ENCODE results near the gene PLAAT2. TPM values are rescaled to one million over a fixed set of nuclear protein-coding genes. Genes with fewer than 3 reads are reported as not detected.
A peak's percentile ranks its signal among the peaks of the same experiment; 100 is the strongest.

Gene PLAAT2
- total and polyA plus RNA-seq, 9 of the 15 experiments (the other 6 are each of a cell fraction or from before 2014, with no cell fraction given) = not detected

DNA sequence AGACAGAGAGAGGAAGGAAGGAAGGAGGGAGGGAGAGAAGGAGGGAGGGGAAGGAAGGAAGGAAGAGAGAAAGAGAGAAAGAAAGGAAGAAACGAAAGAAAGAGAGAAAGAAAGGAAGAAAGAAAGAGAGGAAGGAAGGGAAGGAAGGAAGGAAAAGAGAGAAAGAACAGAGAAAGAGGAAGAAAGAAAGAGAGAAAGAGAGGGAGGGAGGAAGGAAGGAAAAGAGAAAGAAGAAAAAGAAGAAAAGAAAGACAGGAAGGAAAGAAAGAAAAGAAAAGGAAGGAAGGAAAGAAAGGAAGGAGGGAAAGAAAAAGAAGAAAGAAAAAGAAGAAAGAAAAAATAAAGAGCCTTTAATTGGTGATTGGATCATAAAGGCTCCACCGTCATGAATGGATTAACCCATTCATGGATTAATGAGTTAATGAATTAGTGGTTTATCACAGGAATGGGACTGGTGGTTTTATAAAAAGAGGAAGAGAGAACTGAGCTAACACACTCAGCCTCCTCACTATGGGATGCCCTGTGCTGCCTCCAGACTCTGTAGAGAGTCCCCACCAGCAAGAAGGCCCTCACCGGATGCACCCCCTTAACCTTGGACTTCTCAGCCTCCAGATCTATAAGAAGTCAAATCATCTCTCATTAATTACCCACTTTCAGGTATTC is 9.0 kb upstream of the PLAAT2 start:
- Histone ChIP-seq H3K4me2 (ENCODE audit: insufficient read depth, low read length) (no peak overlapping the region), H3K27ac (ENCODE audit: extremely low read depth, low read depth, low read length) (no peak overlapping the region), H3K27me3 (ENCODE audit: control insufficient read depth in 2 of 2, insufficient read depth in 2 of 2, low read length in 2 of 2) (no peaks in the 10 kb centered on the region), H3K9me3 (replicated peaks; ENCODE audit: control insufficient read depth, insufficient read depth, low read depth, low read length) (peaks cover 3% of the 10 kb centered on the region; the same call in 1 of the 2 replicates), H3K4me3 (no peak overlapping the region), H3K79me2 (ENCODE audit: control insufficient read depth, insufficient read depth, low read length) (no peaks in the 10 kb centered on the region), H3K9me1 (ENCODE audit: control insufficient read depth, insufficient read depth, low read length) (no peaks in the 10 kb centered on the region), H4K20me1 (replicated peaks; ENCODE audit: control insufficient read depth, insufficient read depth, low read length) (no peaks in the 10 kb centered on the region), H3K9ac (ENCODE audit: insufficient read depth in 1 of 2, low read depth in 2 of 2, low read length in 2 of 2) (no peak overlapping the region), H3K36me3 (ENCODE audit: control insufficient read depth, insufficient read depth, low read length) (no peaks in the 10 kb centered on the region), H3K4me1 (replicated peaks in 1 of 2; ENCODE audit: control insufficient read depth in 2 of 2, insufficient read depth in 2 of 2, low read length in 2 of 2) (peaks cover 11 to 31% of the 10 kb centered on the region in 2 experiments), H2AFZ (ENCODE audit: low read depth, low read length) (no peak overlapping the region)
- ATAC-seq (no peak), DNase-seq (ENCODE audit: extremely low read depth in 1 of 4, low spot score in 3 of 4) (no peak), FAIRE-seq (no peak)
- no TSS peak for BruUV-seq (replicated peaks)
- ChIA-PET CTCF (ENCODE audit: low intra/inter-chr PET ratio) (interaction anchor here (0.6 kb wide), 1 partner anchor 12 kb away, joined by 3 read pairs; no protein-coding TSS in a partner anchor), POLR2A (interaction anchor here (0.6 to 0.7 kb wide), 2 partner anchors 26 to 220 kb away, joined by 3 to 4 read pairs; no protein-coding TSS in a partner anchor)
- intact Hi-C loops (cut with micrococcal nuclease) = no loop called here
- 29% methylated on average over 2 of the region's 3 CpGs for WGBS (ENCODE audit: insufficient coverage, low coverage, missing lambda C conversion rate)
- in situ Hi-C loops (cut with MboI) = no loop called here
- peak; percentile 30; the same call in 1 of the 2 replicates for TF ChIP-seq SMARCA4 (IDR thresholded peaks at IDR 0.05)
- TF ChIP-seq ASH1L (IDR thresholded peaks at IDR 0.05; ENCODE audit: borderline replicate concordance, low read depth, partially characterized antibody) = peak; percentile 46
- no peak for TF ChIP-seq ZFX (CRISPR knock-in tag; IDR thresholded peaks at IDR 0.05)
- 0 out of 2 replicates have a peak, but pooled peaks have one; percentile 19 for TF ChIP-seq SNIP1 (IDR thresholded peaks at IDR 0.05; ENCODE audit: low read depth)
- peak; percentile 100 for TF ChIP-seq ZNF512 (tag; IDR thresholded peaks at IDR 0.05)
- TF ChIP-seq THRAP3 (IDR thresholded peaks at IDR 0.05; ENCODE audit: borderline replicate concordance) = peak; percentile 72; the same call in 1 of the 2 replicates
- no peak for TF ChIP-seq BMI1 (IDR thresholded peaks at IDR 0.05; ENCODE audit: low read length)
- 0 out of 2 replicates have a peak, but pooled peaks have one; percentile 18 for TF ChIP-seq ARID1B (IDR thresholded peaks at IDR 0.05)
- 0 out of 2 replicates have a peak, but pooled peaks have one; percentile 52 for TF ChIP-seq EHMT2 (IDR thresholded peaks at IDR 0.05)
- no peak for TF ChIP-seq RNF219 (CRISPR knock-in tag; IDR thresholded peaks at IDR 0.05)
- peak; percentile 34 to 61; a peak in 2 of 4 replicates for TF ChIP-seq MLLT1 (IDR thresholded peaks at IDR 0.05)
- TF ChIP-seq PHB2 (IDR thresholded peaks at IDR 0.05; ENCODE audit: low read depth) = 0 out of 2 replicates have a peak, but pooled peaks have one; percentile 44
- no peak for TF ChIP-seq CCNT2 (IDR thresholded peaks at IDR 0.05; ENCODE audit: borderline replicate concordance, extremely low read depth, insufficient read length, low read depth, low read length)
- TF ChIP-seq MTA1 (IDR thresholded peaks at IDR 0.05; ENCODE audit: borderline replicate concordance) = peak; percentile 89
- no peak for TF ChIP-seq ZNF133 (CRISPR knock-in tag; IDR thresholded peaks at IDR 0.05)
- TF ChIP-seq, protein P1, sequence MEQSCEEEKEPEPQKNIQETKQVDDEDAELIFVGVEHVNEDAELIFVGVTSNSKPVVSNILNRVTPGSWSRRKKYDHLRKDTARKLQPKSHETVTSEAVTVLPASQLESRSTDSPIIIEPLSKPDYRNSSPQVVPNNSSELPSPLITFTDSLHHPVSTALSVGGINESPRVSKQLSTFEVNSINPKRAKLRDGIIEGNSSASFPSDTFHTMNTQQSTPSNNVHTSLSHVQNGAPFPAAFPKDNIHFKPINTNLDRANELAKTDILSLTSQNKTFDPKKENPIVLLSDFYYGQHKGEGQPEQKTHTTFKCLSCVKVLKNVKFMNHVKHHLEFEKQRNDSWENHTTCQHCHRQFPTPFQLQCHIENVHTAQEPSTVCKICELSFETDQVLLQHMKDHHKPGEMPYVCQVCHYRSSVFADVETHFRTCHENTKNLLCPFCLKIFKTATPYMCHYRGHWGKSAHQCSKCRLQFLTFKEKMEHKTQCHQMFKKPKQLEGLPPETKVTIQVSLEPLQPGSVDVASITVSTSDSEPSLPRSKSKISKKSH (CRISPR knock-in tag; IDR thresholded peaks at IDR 0.05) = no peak

All from K562 (cell line).